Measurements from ENCODE around the gene CETP. TPM values are rescaled to one million over a fixed set of nuclear protein-coding genes. Genes with fewer than 3 reads are reported as not detected.

Gene CETP
- total RNA-seq, 4 donors from 2014 or later = 0.72 to 1.7 TPM; not detected in 2

DNA sequence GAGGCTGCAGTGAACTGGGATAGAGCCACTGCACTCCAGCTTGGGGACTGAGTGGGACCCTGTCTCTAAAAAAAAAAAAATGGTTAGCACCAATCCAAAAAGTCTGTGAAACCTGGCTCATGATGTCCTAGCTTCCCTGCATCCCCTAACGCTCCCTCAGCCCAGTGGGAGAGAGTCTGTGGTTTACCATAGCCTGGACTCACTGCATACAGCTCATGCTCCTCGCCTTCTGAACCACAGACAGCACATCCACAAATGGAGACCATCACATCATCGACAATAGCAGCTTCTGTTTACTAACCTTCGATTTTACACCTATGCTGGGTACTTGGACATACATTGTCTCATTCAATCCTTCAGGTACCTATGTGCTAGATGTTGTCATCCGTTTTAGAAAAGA, 71.2 kb downstream of the CETP start:
- Histone ChIP-seq H3K27me3 (no peaks in the 10 kb centered on the region), H3K36me3 (peaks cover 51% of the 10 kb centered on the region), H3K4me1 (peaks cover 5% of the 10 kb centered on the region), H3K9me3 (no peaks in the 10 kb centered on the region), H3K27ac (no peak overlapping the region), H3K4me3 (no peak overlapping the region)
- WGBS = 94% methylated on average over 5 of the region's 5 CpGs
- DNase-seq (ENCODE audit: low spot score in 2 of 2) = no peak
- no peak for TF ChIP-seq EP300 (IDR thresholded peaks at IDR 0.05)
- no peak for TF ChIP-seq POLR2A (IDR thresholded peaks at IDR 0.05)
- TF ChIP-seq POLR2AphosphoS5 (IDR thresholded peaks at IDR 0.05) = no peak
- TF ChIP-seq, protein P1, sequence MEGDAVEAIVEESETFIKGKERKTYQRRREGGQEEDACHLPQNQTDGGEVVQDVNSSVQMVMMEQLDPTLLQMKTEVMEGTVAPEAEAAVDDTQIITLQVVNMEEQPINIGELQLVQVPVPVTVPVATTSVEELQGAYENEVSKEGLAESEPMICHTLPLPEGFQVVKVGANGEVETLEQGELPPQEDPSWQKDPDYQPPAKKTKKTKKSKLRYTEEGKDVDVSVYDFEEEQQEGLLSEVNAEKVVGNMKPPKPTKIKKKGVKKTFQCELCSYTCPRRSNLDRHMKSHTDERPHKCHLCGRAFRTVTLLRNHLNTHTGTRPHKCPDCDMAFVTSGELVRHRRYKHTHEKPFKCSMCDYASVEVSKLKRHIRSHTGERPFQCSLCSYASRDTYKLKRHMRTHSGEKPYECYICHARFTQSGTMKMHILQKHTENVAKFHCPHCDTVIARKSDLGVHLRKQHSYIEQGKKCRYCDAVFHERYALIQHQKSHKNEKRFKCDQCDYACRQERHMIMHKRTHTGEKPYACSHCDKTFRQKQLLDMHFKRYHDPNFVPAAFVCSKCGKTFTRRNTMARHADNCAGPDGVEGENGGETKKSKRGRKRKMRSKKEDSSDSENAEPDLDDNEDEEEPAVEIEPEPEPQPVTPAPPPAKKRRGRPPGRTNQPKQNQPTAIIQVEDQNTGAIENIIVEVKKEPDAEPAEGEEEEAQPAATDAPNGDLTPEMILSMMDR (IDR thresholded peaks at IDR 0.05) = no peak

Other genes with a start within 250 kb of the CETP start
- gene NUP93, start 231.8 kb upstream of the CETP start, total RNA-seq = 10 to 100 TPM; 27.9 to 56.6 (median 44.1) TPM
- under 1 TPM in 1 of 4 donors, not detected in 3; 0.13 TPM for gene SLC12A3, start 96.7 kb upstream of the CETP start, total RNA-seq
- gene HERPUD1, start 29.8 kb upstream of the CETP start, total RNA-seq = 100 to 1,000 TPM; 146 to 246 (median 160) TPM
- 100 to 1,000 TPM in 1 of 4 donors, 10 to 100 TPM in 3; 36.9 to 133 (median 54.4) TPM for gene NLRC5, start 27.6 kb downstream of the CETP start, total RNA-seq
- gene CPNE2, start 130.6 kb downstream of the CETP start, total RNA-seq = 10 to 100 TPM; 12.7 to 23.1 (median 15.7) TPM
- 100 to 1,000 TPM in 1 of 4 donors, 10 to 100 TPM in 3; 47.1 to 109 (median 60.3) TPM for gene PSME3IP1, start 224.1 kb downstream of the CETP start, total RNA-seq
- gene RSPRY1, start 224.4 kb downstream of the CETP start, total RNA-seq = 10 to 100 TPM; 16.3 to 48.3 (median 35.2) TPM

Data from suprapubic skin (tissue), 4 donors.